ELF-1 (cell line): ENCODE results near the gene RIT1.

Experiments used
- DNase-seq: peaks from one replicate; pipeline ENCODE4 v3.0.0-alpha.2; 2016; ENCODE audit warnings: low read depth, low spot score

The RIT1 gene, protein sequence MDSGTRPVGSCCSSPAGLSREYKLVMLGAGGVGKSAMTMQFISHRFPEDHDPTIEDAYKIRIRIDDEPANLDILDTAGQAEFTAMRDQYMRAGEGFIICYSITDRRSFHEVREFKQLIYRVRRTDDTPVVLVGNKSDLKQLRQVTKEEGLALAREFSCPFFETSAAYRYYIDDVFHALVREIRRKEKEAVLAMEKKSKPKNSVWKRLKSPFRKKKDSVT

DNA sequence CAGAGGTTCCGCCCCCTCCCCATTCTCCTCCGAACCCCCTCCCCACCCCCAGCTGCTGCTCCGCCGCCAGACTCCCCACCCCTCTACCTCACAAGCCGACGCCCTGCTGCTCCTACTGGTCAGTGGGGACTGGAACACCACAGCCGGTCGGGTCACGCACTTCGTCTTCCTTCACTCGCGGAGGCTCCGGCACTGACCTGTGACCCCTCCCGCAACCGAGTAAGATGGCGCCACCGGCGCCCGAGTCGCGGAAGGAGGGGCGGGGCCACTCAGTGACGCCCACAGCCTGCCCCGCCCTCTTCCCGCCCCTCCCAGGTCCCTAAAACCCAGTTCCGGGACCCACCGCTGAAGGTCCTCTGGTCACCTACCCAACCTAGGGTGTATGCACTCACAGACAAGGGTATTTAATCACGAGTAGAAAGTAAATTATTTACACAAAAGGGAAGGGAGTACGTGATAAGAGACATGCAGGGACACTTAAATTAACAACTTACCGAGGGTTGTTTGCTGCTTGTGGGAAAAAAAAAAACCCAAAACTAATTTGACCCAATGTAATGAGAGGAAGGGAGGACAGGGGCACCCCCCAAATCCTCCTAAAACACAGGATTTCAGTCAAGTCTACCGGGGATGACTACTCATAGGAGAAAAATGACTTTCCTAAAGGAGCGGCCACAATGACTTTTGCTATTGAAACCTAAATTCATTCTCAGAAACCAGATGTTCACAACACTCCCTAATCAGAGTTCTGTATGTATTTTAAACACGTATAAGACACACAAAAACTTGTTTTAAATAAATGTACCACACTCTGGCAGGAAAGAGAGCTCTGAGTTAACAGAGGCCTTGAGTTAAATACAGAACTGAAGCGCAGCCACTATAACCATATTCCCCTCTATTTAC, at the start of gene RIT1:
TSS of gene RIT1 (minus strand) at position 194 of the 900 bp plus-strand sequence. CDS start 588 bp downstream, outside the sequence.
- peak; percentile 93 for DNase-seq

DNA sequence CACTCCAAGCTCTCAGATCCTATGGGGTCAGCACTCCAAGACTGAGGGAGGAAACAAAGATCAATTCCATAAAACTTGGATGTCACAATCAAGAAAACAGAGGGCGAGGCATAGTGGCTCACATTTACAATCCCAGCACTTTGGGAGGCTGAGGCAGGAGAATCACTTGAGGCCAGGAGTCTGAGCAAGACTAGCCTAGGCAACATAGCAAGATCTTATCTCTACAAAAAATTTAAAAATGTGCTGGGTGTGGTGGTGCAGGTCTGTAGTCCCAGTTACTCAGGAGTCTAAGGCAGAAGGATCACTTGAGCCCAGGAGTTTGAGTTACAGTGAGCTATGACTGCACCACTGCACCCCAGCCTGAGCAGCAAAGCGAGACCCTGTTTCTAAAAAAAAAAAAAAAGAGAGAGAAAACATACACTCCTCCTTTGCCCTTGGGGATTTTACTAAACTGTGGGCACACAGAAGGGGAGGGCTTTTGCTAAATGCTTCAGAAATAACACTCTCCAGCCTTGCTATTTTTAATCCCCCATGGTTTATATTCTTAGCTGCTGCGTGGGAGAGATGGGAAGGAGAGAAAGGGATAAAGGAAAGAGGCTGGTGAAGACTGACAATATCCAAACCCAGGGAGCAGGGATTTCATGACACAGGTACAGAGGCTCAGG, 49.1 kb upstream of the RIT1 start:
- no peak for DNase-seq

DNA sequence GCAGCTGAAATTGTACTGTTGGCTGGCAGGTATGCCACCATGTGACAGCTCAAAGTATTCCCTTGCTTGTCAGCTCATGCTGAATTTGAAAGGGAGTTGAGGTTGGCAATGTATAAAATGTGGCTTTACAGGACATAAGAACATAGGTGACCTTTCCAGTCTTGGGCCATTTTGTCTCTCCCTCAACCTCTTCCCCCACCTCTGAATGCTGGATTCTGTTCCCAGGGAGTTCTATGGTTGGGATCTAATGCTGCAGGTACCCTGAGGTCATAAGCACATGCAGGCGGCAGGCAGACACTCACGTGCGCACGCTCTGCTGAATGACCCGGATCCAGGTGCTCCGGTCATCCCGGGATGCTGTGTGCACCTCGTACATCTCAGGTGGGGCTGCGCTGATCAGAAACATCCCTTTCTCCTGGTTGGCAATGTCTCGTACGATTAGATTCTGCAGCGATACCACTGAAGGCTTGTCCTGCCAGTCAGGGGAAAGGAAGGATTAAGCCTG, 46.3 kb upstream of the RIT1 start:
- DNase-seq: no peak

DNA sequence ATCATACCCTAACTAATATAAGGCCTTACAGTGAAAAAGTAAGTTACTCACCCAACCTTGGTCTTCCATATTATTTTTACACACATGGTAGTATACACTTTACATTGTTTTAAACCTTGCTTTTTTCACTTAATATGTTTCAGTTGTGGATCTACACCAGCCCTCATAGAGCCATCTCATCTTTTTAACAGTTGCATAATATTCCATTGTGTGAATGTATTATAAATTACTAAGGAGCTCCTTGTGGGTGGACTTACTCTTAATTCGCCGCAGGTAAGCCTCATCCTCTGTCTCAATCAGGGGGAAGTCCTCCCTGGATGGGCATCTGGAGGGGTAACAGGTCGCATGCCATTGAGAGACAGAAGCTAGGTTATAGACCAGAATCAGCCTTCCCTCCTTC, 43.5 kb upstream of the RIT1 start:
- no peak for DNase-seq

DNA sequence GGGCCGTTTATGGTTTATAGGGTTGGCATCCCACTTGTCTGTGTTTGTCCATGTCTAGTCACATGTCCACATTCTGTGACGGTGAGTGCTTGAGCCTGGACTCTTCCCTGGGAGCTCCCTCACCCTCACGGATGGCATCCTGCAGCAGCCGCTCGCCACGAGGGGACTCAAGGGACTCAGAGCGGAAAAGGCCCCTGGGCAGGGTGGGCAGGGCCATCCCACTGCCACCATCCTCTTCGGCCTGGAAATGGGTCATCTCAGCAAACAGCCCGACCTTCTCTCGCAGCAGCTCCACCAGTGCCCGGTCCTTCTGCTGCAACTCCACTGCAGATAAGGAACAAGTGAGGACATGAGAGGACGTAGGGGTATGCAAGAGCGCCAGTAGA, 41.3 kb upstream of the RIT1 start:
- no peak for DNase-seq

DNA sequence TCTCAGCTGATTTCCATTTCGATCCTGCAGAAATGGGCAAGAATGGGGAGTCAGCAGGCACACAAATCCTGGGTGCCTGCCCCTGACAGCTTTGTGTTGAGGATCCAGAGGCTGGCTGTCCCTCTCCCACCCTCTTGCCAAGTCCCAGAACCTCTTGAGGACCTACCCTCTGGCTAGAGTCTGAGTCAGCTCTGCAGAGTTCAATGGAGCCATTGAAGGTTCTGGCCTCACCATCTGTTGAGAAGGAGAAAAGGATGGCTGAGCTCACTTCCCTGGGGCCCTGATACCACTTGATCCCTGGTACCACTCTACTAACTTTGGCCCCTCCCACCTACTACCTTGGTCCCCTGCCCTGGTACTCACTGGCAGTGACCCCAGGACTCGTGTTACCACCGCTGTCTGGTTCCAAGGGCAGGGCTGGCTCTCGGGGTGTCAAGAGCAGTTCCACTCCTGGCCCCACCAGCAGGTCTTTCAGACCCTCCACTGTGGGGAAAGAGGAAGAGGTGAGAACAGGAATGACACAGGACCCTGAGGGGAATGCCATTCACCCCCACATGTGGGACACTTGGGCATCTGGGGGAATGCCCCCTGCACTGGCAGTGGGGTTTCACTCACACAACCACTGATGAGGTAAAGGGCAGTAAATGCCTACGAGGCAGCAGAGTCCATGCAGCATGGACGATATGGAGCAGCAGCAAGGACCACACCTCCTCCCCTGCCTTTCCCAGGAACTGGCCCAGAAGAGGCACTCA, 40.8 kb upstream of the RIT1 start:
- DNase-seq: no peak

DNA sequence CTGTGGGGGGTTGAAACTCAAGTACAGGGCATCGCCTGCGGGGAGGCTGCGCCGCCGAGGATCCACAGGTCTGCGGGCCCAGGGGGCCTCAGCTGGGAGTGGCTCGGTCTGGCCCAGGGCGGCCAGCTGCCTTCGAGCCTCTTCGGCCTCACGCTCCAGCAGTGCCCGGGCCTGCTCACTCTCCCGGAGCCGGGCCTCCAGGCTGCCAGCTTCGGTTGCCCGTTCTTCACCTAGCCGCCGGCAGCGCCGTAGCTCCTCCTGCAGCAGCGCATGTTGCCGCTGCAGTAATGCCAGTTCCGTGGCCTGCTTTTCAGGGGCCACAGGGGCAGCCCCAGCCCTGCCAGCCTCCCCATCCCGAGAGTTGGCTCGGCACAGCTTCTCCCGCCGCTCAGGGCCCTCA, 39.7 kb upstream of the RIT1 start:
- no peak for DNase-seq

DNA sequence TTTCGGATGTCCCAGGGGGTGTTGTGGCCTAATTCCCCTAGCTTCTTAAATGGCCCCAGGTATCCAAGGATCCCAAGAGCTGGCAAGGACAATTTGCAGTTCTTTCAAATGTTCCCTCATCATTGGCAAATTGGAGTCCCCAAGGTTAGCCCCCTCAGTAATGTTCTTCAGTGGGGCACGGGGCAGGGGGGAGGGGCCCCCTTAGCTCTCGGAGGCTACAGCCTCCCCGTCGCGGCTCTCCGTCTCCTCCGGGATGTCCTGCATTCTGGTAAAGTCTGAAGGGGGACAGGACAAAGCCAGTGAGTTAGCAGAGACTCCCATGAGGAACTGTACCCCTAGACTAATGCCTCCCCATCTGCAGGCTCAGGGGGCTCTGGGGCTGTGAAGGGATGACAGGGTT, 36.6 kb upstream of the RIT1 start:
- DNase-seq: no peak

DNA sequence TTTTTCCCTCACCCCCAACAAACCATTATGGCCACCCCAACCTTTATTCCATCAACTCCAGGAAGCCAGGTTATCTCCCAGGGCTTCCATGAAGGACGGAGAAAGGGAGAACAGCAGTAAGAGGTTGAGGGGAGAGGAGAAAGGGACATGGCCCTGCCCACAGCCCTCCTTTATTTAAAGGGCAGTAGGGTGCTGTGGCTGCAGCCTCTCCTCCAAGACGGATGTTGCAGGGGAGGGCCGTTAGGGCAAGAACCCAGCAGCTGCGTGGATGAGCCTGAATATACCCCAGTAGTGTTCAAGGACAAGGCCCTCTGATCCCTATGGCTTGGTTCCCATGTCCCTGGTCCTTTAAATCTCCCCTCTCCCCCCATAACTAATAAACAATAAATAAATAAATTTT, 36.1 kb upstream of the RIT1 start:
- DNase-seq: no peak

DNA sequence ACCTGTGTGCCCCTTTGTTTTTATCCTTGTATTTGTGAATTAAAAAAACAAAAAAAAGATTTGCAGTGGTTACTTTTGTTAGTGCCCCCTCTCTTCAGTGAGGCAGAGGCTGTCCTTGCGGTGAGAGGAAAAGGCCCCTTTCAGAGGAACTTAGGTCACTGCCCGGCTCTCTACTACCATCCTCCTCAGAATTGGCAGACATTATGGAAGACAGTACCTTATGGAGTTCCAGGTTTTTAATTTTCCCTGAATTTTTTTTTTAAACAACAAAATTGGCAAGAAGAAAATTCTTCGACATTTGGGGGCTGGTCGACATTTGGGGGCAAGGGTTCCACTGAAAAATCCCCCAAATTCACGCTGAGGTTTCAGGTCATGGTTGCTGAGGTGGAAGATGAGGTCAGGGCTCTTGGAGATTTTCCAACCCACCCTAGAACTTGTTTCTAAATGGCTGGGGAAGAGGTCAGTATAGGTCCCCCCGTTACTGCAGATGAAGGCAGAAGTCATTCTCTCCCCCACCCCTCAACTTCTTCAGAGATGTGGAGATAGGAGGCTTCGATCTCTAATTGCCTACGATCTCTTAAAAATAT, 35.6 kb upstream of the RIT1 start:
- DNase-seq: no peak

DNA sequence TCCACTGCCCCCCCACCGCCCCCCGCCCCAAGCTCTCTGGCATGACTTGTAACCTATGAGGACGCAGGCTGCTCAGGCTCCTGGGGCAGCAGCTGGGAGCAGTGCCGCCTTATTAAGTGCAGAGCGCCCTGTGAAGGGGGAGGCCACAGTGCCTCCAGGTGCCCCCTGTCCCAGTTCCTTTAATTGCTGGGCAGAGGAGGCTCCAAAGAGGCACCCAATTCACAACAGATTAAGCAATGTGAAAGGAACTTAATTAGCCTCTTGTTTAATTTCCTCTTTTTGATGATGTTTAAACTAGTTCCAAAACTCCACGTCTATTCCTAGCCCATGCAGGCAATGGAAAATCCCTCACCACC, 33.3 kb upstream of the RIT1 start:
- no peak for DNase-seq

DNA sequence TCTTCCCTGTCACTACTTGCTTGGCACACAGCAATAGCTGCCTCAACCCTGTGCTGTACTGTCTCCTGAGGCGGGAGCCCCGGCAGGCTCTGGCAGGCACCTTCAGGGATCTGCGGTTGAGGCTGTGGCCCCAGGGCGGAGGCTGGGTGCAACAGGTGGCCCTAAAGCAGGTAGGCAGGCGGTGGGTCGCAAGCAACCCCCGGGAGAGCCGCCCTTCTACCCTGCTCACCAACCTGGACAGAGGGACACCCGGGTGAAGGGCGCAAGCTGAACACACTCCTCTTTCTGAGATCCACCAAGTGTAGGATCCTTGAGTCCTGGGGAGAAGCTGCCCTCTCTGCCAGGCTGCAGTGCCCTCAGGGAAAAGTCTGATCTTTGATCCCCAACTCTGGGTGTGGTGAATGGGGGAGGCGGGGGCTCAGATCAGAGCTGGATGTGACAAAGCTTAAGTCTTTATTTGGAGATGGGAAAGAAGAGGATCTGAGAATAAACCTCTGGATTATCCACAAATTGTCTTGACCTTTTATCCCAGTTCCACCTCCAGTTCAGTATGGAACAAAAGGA, 31.5 kb upstream of the RIT1 start:
- DNase-seq: no peak

DNA sequence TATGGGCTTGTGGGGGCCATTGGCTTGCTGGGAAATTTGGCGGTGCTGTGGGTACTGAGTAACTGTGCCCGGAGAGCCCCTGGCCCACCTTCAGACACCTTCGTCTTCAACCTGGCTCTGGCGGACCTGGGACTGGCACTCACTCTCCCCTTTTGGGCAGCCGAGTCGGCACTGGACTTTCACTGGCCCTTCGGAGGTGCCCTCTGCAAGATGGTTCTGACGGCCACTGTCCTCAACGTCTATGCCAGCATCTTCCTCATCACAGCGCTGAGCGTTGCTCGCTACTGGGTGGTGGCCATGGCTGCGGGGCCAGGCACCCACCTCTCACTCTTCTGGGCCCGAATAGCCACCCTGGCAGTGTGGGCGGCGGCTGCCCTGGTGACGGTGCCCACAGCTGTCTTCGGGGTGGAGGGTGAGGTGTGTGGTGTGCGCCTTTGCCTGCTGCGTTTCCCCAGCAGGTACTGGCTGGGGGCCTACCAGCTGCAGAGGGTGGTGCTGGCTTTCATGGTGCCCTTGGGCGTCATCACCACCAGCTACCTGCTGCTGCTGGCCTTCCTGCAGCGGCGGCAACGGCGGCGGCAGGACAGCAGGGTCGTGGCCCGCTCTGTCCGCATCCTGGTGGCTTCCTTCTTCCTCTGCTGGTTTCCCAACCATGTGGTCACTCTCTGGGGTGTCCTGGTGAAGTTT, 30.8 kb upstream of the RIT1 start:
- DNase-seq: no peak

DNA sequence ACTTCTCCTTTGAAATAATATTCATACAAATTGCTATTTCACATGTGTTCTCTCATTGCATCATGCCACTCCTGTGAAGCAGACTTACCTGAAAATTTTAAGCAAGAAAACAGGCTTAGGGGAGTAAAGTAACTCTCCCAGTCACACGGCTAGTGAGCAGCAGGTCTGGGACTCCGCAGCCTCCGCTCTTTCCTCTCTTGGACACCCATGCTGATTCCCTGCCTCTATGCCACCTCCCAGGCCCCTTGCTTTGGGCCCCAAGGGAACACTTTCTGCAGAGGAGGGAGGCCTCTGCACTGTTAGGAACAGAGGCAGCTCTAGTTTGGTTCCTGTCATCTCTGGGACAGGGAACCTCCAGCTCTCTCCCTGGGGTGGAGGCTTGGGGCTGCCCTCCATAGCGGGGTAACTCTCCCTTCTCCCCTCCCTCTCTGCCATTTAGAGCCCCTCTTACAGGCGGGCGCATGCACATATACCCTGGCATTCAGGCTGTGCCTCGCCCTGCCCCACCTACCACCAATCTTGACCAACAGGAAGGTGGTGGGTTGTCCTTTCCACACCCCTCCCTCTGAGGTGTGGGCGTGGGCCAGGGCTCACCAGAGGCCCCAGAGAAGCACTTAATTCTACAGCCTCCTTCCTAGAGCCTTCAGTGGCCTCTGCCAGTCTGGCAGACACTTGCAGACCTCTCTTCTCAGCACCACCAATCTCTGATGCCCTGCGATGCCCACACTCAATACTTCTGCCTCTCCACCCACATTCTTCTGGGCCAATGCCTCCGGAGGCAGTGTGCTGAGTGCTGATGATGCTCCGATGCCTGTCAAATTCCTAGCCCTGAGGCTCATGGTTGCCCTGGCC, 30.1 kb upstream of the RIT1 start, which contains the start of gene RXFP4:
TSS of gene RXFP4 (plus strand) at position 646 of the 852 bp plus-strand sequence. CDS start at position 718, 72 bp downstream.
- DNase-seq: no peak

DNA sequence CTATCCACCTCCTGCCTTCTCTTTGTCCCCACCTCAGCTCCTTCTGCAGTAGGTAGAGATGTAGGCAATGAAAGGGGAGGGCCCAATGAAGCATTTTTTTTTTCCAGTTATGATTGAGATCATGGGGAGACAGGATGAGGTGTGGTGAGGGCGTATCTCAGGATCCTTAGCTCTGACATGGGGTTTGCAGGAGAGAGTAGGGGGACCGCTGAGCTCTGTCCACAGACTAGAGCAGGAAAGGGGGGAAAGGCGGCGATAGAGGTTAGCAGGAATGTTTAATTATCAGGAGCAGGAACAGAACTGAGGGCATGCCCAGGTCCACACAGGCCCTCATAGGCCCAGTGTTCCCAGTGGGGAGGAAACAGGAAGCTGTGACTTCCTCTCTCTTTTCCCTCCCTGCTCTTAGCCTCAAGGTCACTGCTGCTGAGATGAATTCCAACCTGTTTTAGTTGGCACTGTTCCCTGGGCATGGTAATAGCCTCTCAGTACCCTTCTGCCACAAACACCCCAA, 29.4 kb upstream of the RIT1 start:
- no peak for DNase-seq

DNA sequence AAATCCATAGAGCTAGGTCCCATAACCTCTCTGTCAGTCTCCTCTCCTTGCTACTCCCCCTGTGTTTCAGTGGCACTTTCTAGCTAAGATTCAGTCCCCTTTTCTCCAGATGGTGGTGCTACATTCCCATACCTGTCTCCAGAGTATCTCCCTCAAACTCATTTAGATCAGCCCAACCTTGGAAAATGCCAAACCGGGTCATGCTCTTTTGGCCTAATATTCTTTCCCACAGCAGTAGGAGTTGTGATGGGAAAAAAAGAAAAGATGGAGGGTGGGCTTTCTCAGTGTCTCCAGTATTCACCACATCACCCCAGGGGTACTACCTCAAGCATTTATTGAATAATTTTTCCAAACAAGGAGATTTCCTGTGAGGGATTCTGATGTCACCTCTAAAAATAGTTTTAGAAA, 27.1 kb upstream of the RIT1 start:
- peak; percentile 40 for DNase-seq

DNA sequence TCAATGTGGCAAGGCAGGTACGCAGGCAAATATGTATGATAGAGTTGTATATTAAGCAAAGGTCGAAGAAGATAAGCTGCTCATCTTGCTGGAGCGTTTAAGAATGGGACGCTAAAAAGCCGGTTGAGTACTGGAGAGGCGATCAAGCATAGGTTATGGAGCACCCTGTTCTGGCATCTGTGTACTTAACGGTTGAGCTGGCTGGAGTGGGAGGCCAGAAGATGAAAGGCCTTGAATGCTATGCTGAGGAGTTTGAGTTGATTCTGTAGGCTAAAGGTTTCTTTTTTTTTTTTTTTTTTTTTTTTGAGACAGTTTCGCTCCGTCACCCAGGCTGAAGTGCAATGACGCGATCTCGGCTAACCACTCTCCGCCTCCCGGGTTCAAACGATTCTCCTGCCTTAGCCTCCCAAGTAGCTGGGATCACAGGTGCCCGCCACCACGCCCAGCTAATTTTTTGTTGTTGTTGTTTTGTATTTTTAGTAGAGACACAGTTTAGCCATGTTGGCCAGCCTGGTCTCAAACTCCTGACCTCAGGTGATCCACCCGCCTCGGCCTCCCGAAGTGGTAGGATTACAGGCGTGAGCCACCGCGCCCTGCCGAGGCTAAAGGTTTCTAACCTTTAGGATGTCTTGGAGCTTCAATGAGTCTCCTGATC, 23.9 kb upstream of the RIT1 start:
- DNase-seq: no peak

DNA sequence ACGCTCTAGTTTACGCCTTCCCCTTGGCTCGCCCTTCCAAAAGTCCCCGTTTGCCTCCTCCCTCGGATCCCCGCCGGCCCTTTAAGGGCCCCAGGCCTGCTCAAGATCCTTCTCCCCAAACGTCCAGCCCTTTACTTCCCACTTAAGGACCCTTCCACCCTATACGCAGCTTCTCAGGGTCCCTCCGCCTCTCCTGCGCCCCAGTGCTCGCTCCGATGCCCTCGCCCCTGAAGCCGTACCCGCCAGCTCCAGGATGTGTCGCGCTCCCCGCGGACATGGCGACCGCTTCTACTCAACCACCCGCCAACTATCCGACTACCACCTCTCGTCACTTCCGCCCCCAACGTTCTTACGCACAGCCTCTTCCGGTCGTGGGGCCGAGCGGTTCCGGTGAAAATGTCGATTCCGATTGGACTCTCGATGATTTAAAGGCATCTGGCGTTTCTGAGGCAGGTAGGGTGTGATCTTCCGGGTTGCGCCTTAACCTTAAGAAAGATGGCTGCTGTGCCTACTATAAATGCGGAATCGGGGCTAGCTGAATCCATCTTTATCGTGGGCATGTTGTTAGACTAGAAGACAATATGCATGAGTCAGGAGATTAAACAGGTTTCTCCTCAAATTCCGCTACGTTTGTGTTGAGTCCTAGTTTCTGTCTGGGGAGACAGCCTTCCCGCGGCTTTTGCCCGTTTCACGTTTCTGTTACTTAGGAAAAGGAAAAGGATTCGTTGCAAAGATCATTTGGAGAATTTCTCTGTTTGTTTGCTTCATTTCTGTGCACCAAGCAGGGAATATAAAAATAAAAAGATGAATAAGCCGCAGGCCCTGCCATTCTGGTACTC, 23.2 kb upstream of the RIT1 start, which contains the start of gene KHDC4:
TSS of gene KHDC4 (minus strand) at position 317 of the 839 bp plus-strand sequence. CDS start at position 277, 40 bp downstream.
- peak; percentile 98 for DNase-seq
